Inflammatory macrophage treated with lipopolysaccharide for 1 hour (primary cell): Measurements from ENCODE around the gene CERS2.

Source experiments
- DNase-seq, 2 donors: peaks; one replicate each; pipeline ENCODE4 v3.0.0-alpha.2; 2020 to 2022

The CERS2 gene

GRCh38 chr1:150997126-150997872 is 22.7 kb upstream of the CERS2 start:
- DNase-seq, result no peak

- peak in 1 of 2 donors; percentile 70 for DNase-seq
These were observed 21.3 kb upstream of the CERS2 start for GRCh38 chr1:150995896-150996295.

- DNase-seq, result no peak
These were observed 20.8 kb upstream of the CERS2 start for GRCh38 chr1:150995460-150995859.

- no peak for DNase-seq
These were observed 19.6 kb upstream of the CERS2 start for GRCh38 chr1:150994248-150994647.

GRCh38 chr1:150992626-150993025 is 18.0 kb upstream of the CERS2 start:
- DNase-seq, result no peak

GRCh38 chr1:150987924-150988323 is 13.3 kb upstream of the CERS2 start:
- DNase-seq, result no peak

- no peak for DNase-seq
These were observed 10.7 kb upstream of the CERS2 start for GRCh38 chr1:150985179-150985825.

- DNase-seq, result peak in 1 of 2 donors; percentile 60
These were observed 7.4 kb upstream of the CERS2 start, which contains the start of gene ANXA9 for GRCh38 chr1:150981805-150982712. TSS of gene ANXA9 (plus strand) at chr1:150982292. CDS start at chr1:150983106, 814 bp downstream.

GRCh38 chr1:150981177-150981804 is 6.7 kb upstream of the CERS2 start:
- no peak for DNase-seq

GRCh38 chr1:150979092-150980056 is 4.7 kb upstream of the CERS2 start:
- DNase-seq, result peak; percentile 81 to 99

GRCh38 chr1:150976879-150977694 is 2.5 kb upstream of the CERS2 start:
- DNase-seq, result peak; percentile 87

- no peak for DNase-seq
These were observed 1.8 kb upstream of the CERS2 start for GRCh38 chr1:150976401-150976821.

- DNase-seq, result peak; percentile 19 to 28
These were observed 627 bp downstream of the CERS2 start for GRCh38 chr1:150973836-150974579.

- DNase-seq, result no peak
These were observed 1.3 kb downstream of the CERS2 start for GRCh38 chr1:150973258-150973835.

GRCh38 chr1:150972417-150972940 is 2.2 kb downstream of the CERS2 start:
- DNase-seq, result no peak

- no peak for DNase-seq
These were observed 2.8 kb downstream of the CERS2 start for GRCh38 chr1:150971583-150972416.

GRCh38 chr1:150970808-150971582 is 3.6 kb downstream of the CERS2 start:
- DNase-seq, result peak; percentile 34 to 54
